Non-pigmented ciliary epithelial cell (primary cell): ENCODE measurements around the gene SIM2.

ENCODE experiments used
- DNase-seq: peaks from one replicate; pipeline ENCODE4 v3.0.0-alpha.2; 2010; ENCODE audit warnings: low read depth

Gene SIM2

DNA sequence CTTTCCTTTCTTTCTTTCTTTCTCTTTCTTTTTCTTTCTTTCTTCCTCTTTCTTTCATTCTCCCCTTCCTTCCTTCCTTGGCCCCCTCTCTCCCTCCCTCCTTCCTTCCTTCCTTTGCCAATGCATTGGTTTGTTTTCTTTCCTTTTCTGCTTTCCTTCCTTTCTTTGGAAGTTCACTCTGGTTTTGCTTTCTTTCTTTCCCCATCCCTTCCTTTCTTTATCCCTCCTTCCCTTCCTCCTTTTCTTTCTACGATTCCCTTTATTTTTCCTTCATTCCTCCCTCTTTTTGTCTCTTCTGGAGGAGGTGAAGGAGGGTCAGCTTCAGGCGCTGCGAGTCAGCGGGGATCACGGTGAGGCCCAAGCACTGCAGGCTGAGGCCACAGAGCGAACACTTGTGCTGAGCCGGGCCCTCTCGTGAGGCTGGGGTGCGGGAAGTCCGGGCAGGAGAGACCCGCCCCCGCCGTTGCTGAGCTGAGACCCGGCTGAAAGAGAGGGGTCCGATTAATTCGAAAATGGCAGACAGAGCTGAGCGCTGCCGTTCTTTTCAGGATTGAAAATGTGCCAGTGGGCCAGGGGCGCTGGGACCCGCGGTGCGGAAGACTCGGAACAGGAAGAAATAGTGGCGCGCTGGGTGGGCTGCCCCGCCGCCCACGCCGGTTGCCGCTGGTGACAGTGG, 1.5 kb downstream of the SIM2 start:
- no peak for DNase-seq

DNA sequence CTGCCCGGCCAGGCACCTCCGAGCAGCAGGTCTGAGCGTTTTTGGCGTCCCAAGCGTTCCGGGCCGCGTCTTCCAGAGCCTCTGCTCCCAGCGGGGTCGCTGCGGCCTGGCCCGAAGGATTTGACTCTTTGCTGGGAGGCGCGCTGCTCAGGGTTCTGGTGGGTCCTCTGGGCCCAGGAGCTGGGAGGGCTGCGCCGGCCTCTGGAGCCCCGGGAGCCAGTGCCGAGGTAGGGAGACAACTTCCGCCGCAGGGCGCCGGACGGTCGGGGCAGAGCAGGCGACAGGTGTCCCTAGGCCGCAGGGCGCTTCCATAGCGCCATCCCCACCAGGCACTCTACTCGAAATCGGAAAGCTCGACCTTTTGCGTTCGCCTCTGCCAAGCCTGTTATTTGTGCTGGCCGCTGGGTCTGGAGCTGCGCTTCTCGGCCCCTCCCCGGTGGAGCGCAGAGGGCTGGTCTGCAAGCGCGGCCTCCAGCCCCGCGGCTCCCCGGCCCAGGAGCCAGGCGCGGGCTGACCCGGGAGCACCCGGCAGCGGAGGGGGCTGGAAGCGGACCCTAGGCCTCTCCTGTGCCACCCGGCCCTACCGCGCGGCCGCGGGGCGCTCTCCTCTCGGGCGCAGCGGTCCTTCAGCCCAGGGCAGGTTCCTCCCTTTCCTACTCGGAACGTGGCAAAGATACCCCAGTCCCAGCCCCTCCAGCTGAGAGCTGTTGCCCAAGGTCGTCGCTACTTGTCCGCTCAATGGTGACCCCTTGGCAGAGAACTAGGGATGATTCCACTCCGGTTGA, 2.2 kb downstream of the SIM2 start:
- no peak for DNase-seq

DNA sequence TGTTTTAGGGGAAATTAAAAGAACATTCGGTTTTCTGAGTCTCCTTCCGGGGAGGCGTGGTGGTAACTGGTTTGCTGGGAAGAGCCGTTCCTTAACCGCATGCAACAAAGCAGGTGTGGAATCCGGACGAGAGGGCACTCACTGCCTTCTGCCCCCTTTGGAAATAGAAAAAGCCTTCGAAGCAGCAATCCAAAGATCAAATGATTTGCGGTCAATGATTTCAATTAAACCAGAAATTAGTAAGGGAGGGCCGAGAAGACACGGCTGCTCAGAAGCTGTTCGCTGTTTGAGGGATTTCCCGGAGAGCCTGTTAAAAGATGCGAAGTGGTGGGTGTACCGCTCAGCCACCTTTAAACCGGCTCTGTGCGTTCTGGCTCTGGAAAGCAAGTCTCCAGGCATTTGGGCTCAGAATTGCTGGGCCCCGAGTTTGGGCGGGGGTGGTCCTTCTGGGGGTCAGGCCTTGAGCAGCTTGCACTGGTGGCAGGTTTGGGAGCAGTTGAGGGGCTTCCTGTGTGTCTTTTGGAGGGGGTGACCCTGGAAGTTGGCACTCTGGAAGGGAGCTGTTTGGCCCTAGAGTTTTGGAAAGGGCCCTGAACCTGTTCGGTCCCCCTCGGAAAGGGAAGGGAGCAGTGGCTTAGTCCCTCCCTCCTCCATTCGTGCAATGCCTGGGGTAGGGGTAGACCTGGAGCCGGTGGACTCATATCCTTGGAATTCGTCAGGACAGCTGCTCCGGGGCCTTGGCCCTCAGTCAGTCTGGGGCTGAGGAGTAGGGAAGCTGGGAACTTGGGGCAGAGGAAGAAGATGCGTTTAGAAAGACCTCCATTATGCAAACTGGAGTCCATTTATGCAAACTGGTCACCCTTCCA, 3.1 kb downstream of the SIM2 start:
- DNase-seq = no peak

DNA sequence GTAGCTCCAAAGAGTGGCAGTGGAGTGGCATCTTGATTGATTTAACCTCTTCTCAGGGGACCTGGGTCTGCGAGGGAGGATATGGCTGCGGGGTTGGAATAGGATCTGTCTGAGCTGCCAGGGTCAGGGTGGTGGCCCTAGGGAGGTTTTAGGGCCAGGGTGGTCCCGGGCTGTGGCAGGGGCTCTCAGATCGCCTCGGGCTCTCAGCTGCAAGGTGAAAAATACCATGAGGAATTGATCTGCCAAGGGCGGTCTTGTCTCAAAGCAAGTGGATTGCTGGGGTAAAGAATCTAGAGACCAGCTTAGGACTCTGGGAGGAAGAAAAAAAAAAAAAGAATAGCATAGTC, 3.7 kb downstream of the SIM2 start:
- no peak for DNase-seq

DNA sequence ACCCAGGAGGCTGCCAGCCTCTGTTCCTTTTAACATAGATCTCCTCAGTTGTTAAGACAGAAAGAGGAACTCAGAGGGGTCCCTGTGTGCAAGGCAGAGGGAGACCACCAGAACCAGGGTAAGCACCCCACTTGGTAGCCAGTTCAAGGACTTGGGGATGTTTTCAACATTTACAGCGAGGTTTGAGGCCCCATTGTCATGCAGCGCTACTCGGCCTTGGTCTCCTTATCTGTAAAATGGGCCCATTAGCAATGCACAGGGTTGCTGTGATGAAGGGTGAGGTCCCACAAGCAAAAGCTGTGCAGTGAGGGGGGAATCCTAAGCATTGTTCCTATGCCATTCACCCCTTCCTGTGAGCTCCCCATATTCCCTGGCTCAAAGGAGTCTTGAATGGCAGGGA, 4.2 kb downstream of the SIM2 start:
- DNase-seq = no peak

DNA sequence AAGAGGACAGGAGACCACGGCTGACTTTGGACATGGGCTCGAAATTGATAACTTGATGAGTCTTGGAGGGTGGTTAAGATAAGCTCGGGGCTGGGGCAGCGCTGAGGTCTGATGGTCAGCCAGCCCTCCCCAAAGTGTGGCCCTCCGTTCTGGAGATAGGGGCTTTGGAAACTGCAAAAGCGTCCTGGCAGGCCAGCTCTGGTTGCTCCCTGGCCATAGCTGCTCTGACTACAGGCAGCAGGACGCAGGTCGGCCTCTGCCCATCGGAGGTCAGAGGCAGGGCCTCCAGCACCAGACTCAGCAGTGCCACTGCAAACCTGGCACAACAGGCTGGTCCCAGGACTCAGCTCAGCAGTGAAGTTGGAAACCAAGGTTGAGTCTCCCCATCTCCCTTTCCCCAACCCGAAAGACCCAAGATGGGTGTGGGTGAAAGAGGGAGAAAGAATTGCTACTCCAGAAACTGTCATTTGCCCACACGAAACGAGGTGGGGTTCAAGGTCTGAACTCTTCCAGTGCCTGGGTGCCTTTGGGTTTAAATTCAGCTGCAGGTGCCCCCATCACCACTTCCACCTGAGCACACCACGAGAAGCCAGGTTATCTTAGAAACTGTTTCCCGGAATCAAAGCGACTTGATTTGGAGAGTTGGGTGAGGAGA, 4.8 kb downstream of the SIM2 start:
- DNase-seq = no peak

DNA sequence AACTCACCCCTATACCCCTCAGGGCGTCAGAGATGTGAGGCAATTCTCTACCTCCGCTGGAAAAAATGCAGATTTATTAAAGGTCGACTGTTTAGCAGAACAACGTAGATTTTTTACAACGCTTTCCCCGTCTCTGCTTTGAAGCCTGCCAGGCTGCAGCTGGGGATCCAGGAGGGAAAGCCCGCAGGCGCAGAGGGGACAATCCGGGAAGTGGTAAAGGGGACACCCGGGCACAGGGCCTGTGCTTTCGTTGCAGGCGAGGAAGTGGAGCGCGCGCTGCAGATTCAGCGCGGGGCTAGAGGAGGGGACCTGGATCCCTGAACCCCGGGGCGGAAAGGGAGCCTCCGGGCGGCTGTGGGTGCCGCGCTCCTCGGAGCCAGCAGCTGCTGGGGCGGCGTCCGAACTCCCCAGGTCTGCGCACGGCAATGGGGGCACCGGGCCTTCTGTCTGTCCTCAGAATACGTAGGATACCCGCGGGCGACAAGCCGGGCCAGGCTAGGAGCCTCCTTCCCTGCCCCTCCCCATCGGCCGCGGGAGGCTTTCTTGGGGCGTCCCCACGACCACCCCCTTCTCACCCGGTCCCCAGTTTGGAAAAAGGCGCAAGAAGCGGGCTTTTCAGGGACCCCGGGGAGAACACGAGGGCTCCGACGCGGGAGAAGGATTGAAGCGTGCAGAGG, 5.5 kb downstream of the SIM2 start:
- DNase-seq = no peak

DNA sequence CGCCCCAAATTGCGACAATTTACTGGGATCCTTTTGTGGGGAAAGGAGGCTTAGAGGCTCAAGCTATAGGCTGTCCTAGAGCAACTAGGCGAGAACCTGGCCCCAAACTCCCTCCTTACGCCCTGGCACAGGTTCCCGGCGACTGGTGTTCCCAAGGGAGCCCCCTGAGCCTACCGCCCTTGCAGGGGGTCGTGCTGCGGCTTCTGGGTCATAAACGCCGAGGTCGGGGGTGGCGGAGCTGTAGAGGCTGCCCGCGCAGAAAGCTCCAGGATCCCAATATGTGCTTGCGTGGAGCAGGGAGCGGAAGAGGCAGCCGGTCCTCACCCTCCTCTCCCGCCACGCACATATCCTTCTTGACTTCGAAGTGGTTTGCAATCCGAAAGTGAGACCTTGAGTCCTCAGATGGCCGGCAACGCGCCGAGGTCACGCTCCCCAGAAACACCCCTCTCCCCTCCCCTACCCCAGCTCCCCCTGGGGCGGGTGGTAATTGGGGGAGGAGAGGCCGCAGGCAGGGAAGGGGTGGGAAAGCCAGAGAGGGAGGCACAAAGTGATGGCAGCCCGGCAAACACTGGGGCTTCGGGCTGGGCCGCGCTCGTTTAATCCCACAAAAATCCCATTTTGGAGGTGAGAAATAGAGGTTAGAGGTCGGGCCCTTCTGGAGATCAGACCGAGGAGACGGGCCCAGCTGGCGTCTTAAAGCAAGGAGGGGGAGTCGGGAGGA, 6.2 kb downstream of the SIM2 start:
- DNase-seq = no peak

DNA sequence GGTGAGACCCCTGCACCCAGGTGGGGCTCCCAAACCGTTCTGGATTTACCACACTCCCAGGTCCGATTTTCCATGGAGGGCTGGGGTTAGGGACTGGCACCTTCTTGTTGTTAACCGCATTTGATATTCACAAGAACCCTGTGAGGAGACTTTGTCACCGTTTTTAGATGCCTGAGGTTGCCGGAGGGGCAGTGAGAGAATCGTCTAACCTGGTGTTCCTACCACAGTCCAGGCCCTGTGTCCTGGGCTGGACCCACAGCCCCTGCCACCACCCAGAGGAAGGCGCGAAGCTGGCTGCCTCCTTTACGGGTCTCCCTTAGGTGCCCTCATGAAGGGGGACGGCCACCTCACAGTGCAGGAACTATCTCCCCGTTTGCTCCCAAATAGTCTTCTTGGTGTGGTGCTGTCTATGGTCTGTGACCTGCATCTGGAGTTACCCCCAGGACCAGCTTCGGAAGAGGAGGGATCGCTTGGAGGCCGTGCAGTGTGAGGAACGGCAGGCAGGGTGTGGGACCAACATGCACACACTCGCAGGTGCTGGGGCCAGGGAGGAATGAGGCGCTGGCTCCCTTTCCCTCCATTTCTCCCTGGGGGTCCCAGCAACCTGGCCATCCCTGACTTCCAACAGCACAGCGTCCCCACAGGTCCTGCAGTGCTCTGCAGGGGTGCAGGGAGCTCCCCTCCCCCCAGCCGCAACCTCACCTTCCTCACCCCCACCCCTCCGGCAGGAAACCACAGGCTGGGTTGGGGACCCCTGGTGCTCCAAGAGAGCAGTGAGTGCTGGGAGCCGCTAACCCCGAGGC, 7.0 kb downstream of the SIM2 start:
- DNase-seq = no peak

DNA sequence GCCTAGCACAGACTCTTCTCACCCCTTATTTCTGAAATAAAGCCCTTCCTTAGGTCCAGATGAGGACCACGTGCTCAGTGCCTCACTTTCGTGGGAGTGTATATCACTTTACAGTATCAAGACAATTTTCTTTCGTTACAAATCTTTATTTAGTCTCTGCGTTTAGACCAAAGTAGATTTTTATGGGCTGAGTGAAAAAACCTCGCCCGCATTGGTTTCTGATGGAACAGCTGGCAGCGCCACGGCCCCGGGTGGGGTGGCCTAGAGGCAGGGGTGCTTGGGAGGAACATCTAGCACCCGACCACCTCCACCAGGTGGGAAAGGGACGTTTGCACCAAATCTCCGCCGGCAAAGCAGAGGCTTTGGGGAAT, 7.6 kb downstream of the SIM2 start:
- no peak for DNase-seq

DNA sequence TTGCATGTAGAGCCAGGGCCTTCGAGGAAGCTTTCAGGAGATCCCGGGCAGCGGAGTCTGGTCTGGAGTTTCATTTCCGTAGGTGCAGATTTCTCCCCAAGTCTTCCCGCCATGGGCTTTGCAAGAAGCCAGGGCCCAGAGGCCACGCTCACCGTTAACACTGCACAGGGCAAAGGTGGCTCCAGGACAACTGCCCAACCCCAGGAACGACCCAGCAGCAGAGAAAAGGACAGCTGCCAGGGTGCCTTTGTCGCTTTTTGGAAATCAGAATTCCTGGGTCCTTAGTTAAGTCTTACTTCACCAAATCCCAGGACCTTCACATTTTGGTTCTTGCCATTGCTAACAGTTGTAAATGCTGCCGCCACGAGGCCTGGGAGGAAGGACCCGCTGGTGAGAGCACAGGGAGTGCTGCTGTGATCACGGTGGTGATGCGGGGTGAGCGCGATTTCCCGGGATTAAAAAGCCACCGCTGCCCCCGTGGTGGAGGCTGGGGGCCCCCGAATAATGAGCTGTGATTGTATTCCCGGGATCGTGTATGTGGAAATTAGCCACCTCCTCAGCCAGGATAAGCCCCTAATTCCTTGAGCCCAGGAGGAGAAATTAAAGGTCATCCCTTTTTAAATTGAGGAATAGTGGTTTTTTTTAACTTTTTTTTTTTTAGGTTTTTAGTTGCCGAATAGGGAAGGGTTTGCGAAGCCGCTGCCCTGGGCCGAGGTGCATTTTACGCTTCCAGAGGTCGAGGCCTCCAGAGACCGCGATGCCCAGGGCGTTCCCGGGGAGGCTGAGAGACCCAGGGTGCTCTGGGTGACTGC, 8.2 kb downstream of the SIM2 start:
- no peak for DNase-seq

DNA sequence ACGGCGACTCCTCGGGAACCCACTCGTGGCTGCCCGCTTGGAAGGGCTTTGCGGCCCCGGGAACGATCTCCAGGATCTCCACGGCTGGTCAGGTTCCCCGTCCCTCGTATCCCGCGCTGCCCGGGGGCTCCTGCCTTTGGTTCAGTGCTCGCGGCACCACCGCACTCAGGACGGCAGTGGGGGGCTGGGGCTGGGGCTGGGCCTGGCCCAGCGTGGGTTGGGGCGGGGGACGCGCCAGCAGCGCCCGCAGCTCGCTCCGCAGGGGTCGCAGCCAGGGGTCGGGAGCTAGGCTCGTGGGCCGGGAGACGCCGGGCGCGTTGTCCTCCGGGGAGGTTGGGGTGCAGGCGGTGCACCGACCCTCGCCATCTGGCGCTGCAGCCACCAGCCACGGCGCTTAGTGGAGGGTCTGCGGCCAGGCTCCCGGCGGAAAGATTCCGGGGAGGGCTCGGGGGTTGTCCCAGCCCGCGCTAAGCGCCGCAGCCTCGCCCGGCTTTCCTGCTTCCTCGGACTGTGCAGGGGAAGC, 8.9 kb downstream of the SIM2 start:
- no peak for DNase-seq

DNA sequence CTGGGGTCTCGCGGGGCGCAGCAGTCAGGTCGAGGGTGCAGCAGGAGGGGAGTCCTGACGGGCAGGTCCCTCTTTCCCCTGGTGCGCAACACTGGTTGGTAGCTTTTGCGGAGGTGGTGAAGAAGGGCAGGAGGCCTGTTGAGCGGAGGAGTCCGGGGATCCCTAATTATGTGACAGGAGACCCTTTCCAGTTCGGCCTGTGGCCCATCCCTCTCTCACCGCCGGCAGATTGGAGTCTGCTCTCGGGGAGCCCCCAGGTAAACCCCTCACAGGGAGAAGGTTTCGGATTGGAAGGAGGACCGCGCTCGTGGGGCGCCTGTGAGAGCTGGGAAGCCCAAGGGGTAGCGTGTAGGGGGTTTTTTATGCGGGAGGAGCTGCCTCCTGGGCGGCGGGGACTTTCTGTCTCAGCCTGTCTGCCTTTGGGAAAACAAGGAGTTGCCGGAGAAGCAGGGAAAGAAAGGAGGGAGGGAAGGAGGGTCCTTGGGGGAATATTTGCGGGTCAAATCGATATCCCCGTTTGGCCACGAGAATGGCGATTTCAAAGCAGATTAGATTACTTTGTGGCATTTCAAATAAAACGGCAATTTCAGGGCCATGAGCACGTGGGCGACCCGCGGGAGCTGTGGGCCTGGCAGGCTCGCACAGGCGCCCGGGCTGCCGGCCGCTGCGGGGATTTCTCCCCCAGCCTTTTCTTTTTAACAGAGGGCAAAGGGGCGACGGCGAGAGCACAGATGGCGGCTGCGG, 9.5 kb downstream of the SIM2 start:
- no peak for DNase-seq

DNA sequence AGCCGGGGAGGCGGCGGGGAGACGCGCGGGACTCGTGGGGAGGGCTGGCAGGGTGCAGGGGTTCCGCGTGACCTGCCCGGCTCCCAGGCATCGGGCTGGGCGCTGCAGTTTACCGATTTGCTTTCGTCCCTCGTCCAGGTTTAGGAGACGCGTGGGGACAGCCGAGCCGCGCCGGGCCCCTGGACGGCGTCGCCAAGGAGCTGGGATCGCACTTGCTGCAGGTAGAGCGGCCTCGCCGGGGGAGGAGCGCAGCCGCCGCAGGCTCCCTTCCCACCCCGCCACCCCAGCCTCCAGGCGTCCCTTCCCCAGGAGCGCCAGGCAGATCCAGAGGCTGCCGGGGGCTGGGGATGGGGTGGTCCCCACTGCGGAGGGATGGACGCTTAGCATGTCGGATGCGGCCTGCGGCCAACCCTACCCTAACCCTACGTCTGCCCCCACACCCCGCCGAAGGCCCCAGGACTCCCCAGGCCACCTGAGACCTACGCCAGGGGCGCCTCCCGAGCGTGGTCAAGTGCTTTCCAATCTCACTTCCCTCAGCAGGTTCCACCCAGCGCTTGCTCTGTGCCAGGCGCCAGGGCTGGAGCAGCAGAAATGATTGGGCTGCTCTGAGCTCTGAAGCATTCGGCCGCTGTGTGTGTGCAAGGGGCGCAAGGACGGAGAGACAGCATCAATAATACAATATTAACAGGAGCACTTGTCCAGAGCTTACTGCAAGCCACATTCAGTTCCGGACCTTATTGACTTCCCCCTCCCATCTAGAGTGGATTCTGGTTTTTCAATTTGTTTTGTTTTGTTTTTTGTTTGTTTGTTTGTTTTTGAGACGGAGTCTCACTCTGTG, 10.3 kb downstream of the SIM2 start:
- DNase-seq = no peak

DNA sequence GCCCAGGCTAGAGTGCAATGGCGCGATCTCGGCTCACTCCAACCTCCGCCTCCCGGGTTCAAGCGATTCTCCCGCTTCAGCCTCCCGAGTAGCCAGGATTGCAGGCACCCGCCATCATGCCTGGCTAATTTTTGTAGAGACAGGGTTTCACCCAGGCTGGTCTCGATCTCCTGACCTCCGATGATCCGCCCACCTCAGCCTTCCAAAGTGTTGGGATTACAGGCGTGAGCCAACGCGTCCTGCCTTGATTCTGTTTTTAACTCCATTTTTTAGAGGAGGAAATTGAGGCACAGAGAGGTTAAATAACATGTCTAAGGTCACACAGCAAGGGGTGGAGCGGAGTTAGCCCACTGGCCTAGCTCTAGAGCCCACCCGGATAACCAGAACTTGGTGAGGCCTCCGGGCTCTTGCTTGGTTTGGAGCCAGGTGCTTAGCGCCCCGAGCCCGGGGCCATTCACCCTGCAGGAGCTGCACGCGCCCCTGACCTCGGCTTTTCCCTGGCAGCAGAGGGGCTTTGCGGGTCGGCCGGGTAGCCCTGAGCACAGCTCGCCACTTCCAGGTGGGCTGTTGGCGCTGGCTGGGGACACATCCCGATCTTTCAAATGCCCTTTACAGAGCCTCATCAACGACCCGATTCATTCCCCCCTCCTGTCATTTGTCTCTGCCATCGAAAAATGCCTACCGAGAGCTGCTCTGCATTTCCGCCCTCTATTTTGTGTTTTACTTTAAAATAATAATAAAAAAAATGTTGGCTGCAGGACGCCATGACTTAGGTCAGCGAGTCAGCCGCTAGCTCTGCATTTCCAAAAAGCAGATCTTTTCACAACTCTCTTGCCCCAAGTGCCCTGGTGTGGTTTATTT, 11.2 kb downstream of the SIM2 start:
- DNase-seq = no peak

DNA sequence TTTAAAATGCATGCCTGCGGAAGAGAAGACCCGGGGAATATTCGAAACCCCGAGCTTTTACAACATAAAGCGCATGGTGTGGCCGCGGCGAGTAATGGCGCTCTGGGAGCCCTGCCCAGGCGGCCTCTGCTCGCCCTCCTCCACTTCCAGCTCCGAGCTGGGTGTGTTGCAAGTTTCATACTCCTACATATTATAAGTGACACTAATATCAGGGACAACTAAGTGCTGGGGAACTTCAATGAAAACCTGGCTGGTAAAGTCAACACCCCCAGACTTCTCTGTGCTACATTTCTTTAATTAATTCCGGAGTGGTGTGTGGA, 11.8 kb downstream of the SIM2 start:
- DNase-seq = no peak

DNA sequence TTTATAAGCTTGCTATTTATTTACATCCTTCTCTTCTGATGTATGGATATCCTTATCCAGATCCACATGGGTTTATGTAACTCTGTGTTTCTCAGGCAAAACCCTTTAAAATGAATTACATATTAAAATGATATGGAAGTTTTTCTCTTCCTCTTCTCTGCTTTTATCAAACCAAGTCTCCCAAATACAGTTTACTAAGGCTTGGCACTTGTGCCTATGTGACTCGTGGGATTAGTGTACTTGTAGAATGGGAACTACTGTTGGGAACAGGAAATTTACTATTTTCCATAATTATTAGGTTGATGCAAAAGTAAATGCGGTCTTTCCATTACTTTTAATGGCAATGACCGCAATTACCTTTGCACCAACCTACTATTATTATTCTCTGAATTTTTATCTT, 14.8 kb downstream of the SIM2 start:
- no peak for DNase-seq
